SU-DHL-6 (cell line): ENCODE measurements around the gene SGCD.

Source experiments
- H2AFZ ChIP-seq: fragments of 200-600 bp; sonication (generic); 2 replicates; pipeline ENCODE4 v1.6.1; 2014; ENCODE audit warnings: low read depth, mild to moderate bottlenecking, moderate library complexity, mixed read lengths, antibody characterized with exemption, low read length; ENCODE audit not compliant: severe bottlenecking
- H3F3A ChIP-seq: fragments of 200-600 bp; shearing (Covaris generic); 2 replicates; pipeline ENCODE4 v1.6.0; 2016; ENCODE audit warnings: antibody characterized with exemption, mild to moderate bottlenecking; ENCODE audit not compliant: insufficient read depth
- H3K27ac ChIP-seq: fragments of 200-600 bp; sonication (generic); 2 replicates; pipeline ENCODE4 v1.5.1; 2016; ENCODE audit warnings: low read depth, mild to moderate bottlenecking, low read length, moderate library complexity, mixed read lengths
- H3K27me3 ChIP-seq: fragments of 200-600 bp; sonication (generic), shearing (Covaris generic); 2 replicates; pipeline ENCODE4 v1.6.0; 2014; ENCODE audit warnings: mild to moderate bottlenecking, low read length
- H3K36me3 ChIP-seq: fragments of 200-600 bp; sonication (generic); 2 replicates; pipeline ENCODE4 v1.6.1; 2014; ENCODE audit warnings: mild to moderate bottlenecking, low read length, mixed read lengths
- H3K4me2 ChIP-seq: fragments of 300-600, 200-600 bp; shearing (Covaris generic), sonication (generic); 2 replicates; pipeline ENCODE4 v1.6.0; 2014; ENCODE audit warnings: low read length, low read depth, mild to moderate bottlenecking; ENCODE audit not compliant: poor library complexity, severe bottlenecking
- H3K4me3 ChIP-seq: fragments of 200-600 bp; sonication (generic); 2 replicates; pipeline ENCODE4 v1.5.1; 2014; ENCODE audit warnings: antibody characterized with exemption, low read length, mild to moderate bottlenecking, mixed read lengths; ENCODE audit not compliant: insufficient read depth, poor library complexity, severe bottlenecking
- H3K79me2 ChIP-seq: fragments of 200-600 bp; sonication (generic); 2 replicates; pipeline ENCODE4 v1.6.1; 2014; ENCODE audit warnings: mild to moderate bottlenecking, low read length, moderate library complexity; ENCODE audit not compliant: insufficient read depth
- H3K9ac ChIP-seq: fragments of 200-600 bp; sonication (generic); 2 replicates; pipeline ENCODE4 v1.7.0; 2014; ENCODE audit warnings: mild to moderate bottlenecking, low read length
- H3K9me2 ChIP-seq: fragments of 200-600 bp; sonication (generic); replicated peaks from 2 replicates; pipeline ENCODE4 v1.6.1; 2014; ENCODE audit warnings: low read length; ENCODE audit not compliant: insufficient read depth
- H3K9me3 ChIP-seq: fragments of 200-600 bp; sonication (generic); 2 replicates; pipeline ENCODE4 v1.6.1; 2014; ENCODE audit warnings: low read length, mixed read lengths; ENCODE audit not compliant: insufficient read depth
- H4K20me1 ChIP-seq: fragments of 200-600 bp; sonication (generic); 2 replicates; pipeline ENCODE4 v1.6.1; 2014; ENCODE audit warnings: low read depth, mild to moderate bottlenecking, antibody characterized with exemption, low read length, moderate library complexity, mixed read lengths
- CTCF ChIP-seq: fragments of 200-600 bp; sonication (generic); IDR thresholded peaks from one replicate; pipeline ENCODE4 v1.5.1; 2017; ENCODE audit warnings: antibody characterized with exemption, mild to moderate bottlenecking, low read length, moderate library complexity; ENCODE audit not compliant: insufficient read depth, poor library complexity, severe bottlenecking
- EZH2phosphoT487 ChIP-seq: fragments of 200-600 bp; sonication (generic), shearing (Covaris generic); conservative IDR thresholded peaks from 2 replicates; pipeline ENCODE4 v1.6.1; 2018; ENCODE audit warnings: mild to moderate bottlenecking, antibody characterized with exemption, low read length, moderate library complexity, mixed read lengths

The SGCD gene

GRCh38 chr5:156581725-156582124 lies 254.8 kb downstream of the SGCD start:
- no peak overlapping the region for H3K27ac ChIP-seq
- no peaks in the 10 kb centered on the region for H3K36me3 ChIP-seq
- no peaks in the 10 kb centered on the region for H3K9me3 ChIP-seq
- H3F3A ChIP-seq: no peaks in the 10 kb centered on the region
- H3K4me2 ChIP-seq: no peak overlapping the region
- no peak overlapping the region for H3K4me3 ChIP-seq
- H4K20me1 ChIP-seq: no peaks in the 10 kb centered on the region
- TF ChIP-seq EZH2phosphoT487 (no peak), CTCF (no peak)
- no peaks in the 10 kb centered on the region for H3K27me3 ChIP-seq
- H3K9ac ChIP-seq: no peak overlapping the region
- no peaks in the 10 kb centered on the region for H3K79me2 ChIP-seq
- H3K9me2 ChIP-seq: no peaks in the 10 kb centered on the region
- H2AFZ ChIP-seq: no peak overlapping the region

GRCh38 chr5:156582193-156582598 lies 255.2 kb downstream of the SGCD start:
- Histone ChIP-seq H3K27ac (no peak overlapping the region), H3K9ac (no peak overlapping the region), H4K20me1 (no peaks in the 10 kb centered on the region), H2AFZ (no peak overlapping the region), H3K9me2 (no peaks in the 10 kb centered on the region), H3K79me2 (no peaks in the 10 kb centered on the region), H3K4me3 (no peak overlapping the region), H3F3A (no peaks in the 10 kb centered on the region), H3K27me3 (no peaks in the 10 kb centered on the region), H3K4me2 (no peak overlapping the region), H3K36me3 (no peaks in the 10 kb centered on the region), H3K9me3 (no peaks in the 10 kb centered on the region)
- TF ChIP-seq EZH2phosphoT487 (no peak), CTCF (no peak)

GRCh38 chr5:156584871-156585270 lies 257.9 kb downstream of the SGCD start:
- no peak overlapping the region for H3K9ac ChIP-seq
- TF ChIP-seq CTCF (no peak), EZH2phosphoT487 (no peak)
- no peak overlapping the region for H3K4me3 ChIP-seq
- H2AFZ ChIP-seq: no peak overlapping the region
- no peaks in the 10 kb centered on the region for H3F3A ChIP-seq
- no peak overlapping the region for H3K4me2 ChIP-seq
- H3K27ac ChIP-seq: no peak overlapping the region
- no peaks in the 10 kb centered on the region for H3K9me2 ChIP-seq
- H3K9me3 ChIP-seq: no peaks in the 10 kb centered on the region
- H3K27me3 ChIP-seq: no peaks in the 10 kb centered on the region
- no peaks in the 10 kb centered on the region for H3K79me2 ChIP-seq
- H4K20me1 ChIP-seq: no peaks in the 10 kb centered on the region
- no peaks in the 10 kb centered on the region for H3K36me3 ChIP-seq
